ENCODE results near the gene FHDC1. TPM values are rescaled to one million over a fixed set of nuclear protein-coding genes. Genes with fewer than 3 reads are reported as not detected.

The FHDC1 gene
- total RNA-seq, 1 experiment from 2014 or later, result 2.0 TPM

GRCh38 chr4:152940461-152940860 lies 4.3 kb downstream of the FHDC1 start:
- no peaks in the 10 kb centered on the region for H3K9me3 Mint-ChIP-seq (ENCODE audit: unreplicated experiment)
- BruUV-seq (replicated peaks), result no TSS peak
- POLR2A ChIA-PET, result interaction anchor here (1.1 to 1.3 kb wide), 2 partner anchors 28 to 45 kb away, joined by 3 read pairs; no protein-coding TSS in a partner anchor
- H3K27ac Mint-ChIP-seq (ENCODE audit: low read depth, unreplicated experiment), result no peak overlapping the region
- no peak overlapping the region for H3K4me3 Mint-ChIP-seq (ENCODE audit: unreplicated experiment)
- intact Hi-C loops (cut with micrococcal nuclease), result no loop called here
- CTCF ChIA-PET, result interaction anchor here (0.7 to 4.3 kb wide), 4 partner anchors 28 to 145 kb away, joined by 3 to 16 read pairs (median 5); no protein-coding TSS in a partner anchor
- H3K27me3 Mint-ChIP-seq (ENCODE audit: insufficient read depth, unreplicated experiment), result no peaks in the 10 kb centered on the region
- no peak for TF ChIP-seq CTCF (IDR thresholded peaks at IDR 0.05; ENCODE audit: unreplicated experiment)
- DNase-seq (ENCODE audit: unreplicated experiment), result no peak
- H3K4me1 Mint-ChIP-seq (ENCODE audit: insufficient read depth, unreplicated experiment), result peaks cover 12% of the 10 kb centered on the region
- H3K36me3 Mint-ChIP-seq (ENCODE audit: insufficient read depth, unreplicated experiment), result no peaks in the 10 kb centered on the region

GRCh38 chr4:152941411-152941810 lies 5.3 kb downstream of the FHDC1 start:
- peaks cover 6% of the 10 kb centered on the region for H3K36me3 Mint-ChIP-seq (ENCODE audit: insufficient read depth, unreplicated experiment)
- no peak overlapping the region for H3K27ac Mint-ChIP-seq (ENCODE audit: low read depth, unreplicated experiment)
- ChIA-PET POLR2A (interaction anchor here (1.1 kb wide), 2 partner anchors 29 to 46 kb away, joined by 3 read pairs; no protein-coding TSS in a partner anchor), CTCF (interaction anchor here (0.6 to 4.3 kb wide), 3 partner anchors 27 to 144 kb away, joined by 3 to 16 read pairs (median 6); no protein-coding TSS in a partner anchor)
- BruUV-seq (replicated peaks), result no TSS peak
- H3K4me1 Mint-ChIP-seq (ENCODE audit: insufficient read depth, unreplicated experiment), result peaks cover 8% of the 10 kb centered on the region
- no peaks in the 10 kb centered on the region for H3K9me3 Mint-ChIP-seq (ENCODE audit: unreplicated experiment)
- H3K27me3 Mint-ChIP-seq (ENCODE audit: insufficient read depth, unreplicated experiment), result no peaks in the 10 kb centered on the region
- DNase-seq (ENCODE audit: unreplicated experiment), result no peak
- no peak for TF ChIP-seq CTCF (IDR thresholded peaks at IDR 0.05; ENCODE audit: unreplicated experiment)
- intact Hi-C loops (cut with micrococcal nuclease), result no loop called here
- no peak overlapping the region for H3K4me3 Mint-ChIP-seq (ENCODE audit: unreplicated experiment)

- Mint-ChIP-seq H3K27ac (ENCODE audit: low read depth, unreplicated experiment) (no peak overlapping the region), H3K9me3 (ENCODE audit: unreplicated experiment) (no peaks in the 10 kb centered on the region), H3K27me3 (ENCODE audit: insufficient read depth, unreplicated experiment) (no peaks in the 10 kb centered on the region), H3K4me1 (ENCODE audit: insufficient read depth, unreplicated experiment) (peaks cover 8% of the 10 kb centered on the region), H3K36me3 (ENCODE audit: insufficient read depth, unreplicated experiment) (peaks cover 11% of the 10 kb centered on the region), H3K4me3 (ENCODE audit: unreplicated experiment) (no peak overlapping the region)
- CTCF ChIA-PET, result no interaction called here
- no TSS peak for BruUV-seq (replicated peaks)
- TF ChIP-seq CTCF (IDR thresholded peaks at IDR 0.05; ENCODE audit: unreplicated experiment), result no peak
- intact Hi-C loops (cut with micrococcal nuclease), result no loop called here
- DNase-seq (ENCODE audit: unreplicated experiment), result no peak
- POLR2A ChIA-PET, result no interaction called here
Observed at GRCh38 chr4:152942346-152942745, 6.2 kb downstream of the FHDC1 start.

GRCh38 chr4:152943672-152944071 lies 7.5 kb downstream of the FHDC1 start:
- Mint-ChIP-seq H3K9me3 (ENCODE audit: unreplicated experiment) (no peaks in the 10 kb centered on the region), H3K36me3 (ENCODE audit: insufficient read depth, unreplicated experiment) (peaks cover 14% of the 10 kb centered on the region), H3K4me1 (ENCODE audit: insufficient read depth, unreplicated experiment) (peaks cover under 1% of the 10 kb centered on the region), H3K4me3 (ENCODE audit: unreplicated experiment) (no peak overlapping the region), H3K27ac (ENCODE audit: low read depth, unreplicated experiment) (no peak overlapping the region), H3K27me3 (ENCODE audit: insufficient read depth, unreplicated experiment) (no peaks in the 10 kb centered on the region)
- CTCF ChIA-PET, result no interaction called here
- POLR2A ChIA-PET, result interaction anchor here (0.6 to 1.2 kb wide), 4 partner anchors 8 to 76 kb away, joined by 3 to 7 read pairs (median 3); partner anchors contain the start of gene FHDC1
- DNase-seq (ENCODE audit: unreplicated experiment), result no peak
- no TSS peak for BruUV-seq (replicated peaks)
- intact Hi-C loops (cut with micrococcal nuclease), result no loop called here
- no peak for TF ChIP-seq CTCF (IDR thresholded peaks at IDR 0.05; ENCODE audit: unreplicated experiment)
